Fibroblast of lung (primary cell): ENCODE data around the gene ACTC1.

Experiments
- EZH2 ChIP-seq: IDR thresholded peaks from 2 replicates; pipeline ENCODE4 v1.5.1; 2012; ENCODE audit warnings: low read length, control low read depth, mild to moderate bottlenecking; ENCODE audit errors: missing control alignments
- TF ChIP-seq, protein P1 (sequence below), 2 donors: IDR thresholded peaks in 1 of 2; conservative IDR thresholded peaks in 1 of 2; 1 replicate in 1 of 2; 2 replicates in 1 of 2; pipeline ENCODE4 v1.5.1; 2011 to 2012; ENCODE audit warnings: low read length in 2 of 2, control low read depth in 1 of 2, inconsistent platforms in 1 of 2, low read depth in 1 of 2, mild to moderate bottlenecking in 1 of 2

DNA sequence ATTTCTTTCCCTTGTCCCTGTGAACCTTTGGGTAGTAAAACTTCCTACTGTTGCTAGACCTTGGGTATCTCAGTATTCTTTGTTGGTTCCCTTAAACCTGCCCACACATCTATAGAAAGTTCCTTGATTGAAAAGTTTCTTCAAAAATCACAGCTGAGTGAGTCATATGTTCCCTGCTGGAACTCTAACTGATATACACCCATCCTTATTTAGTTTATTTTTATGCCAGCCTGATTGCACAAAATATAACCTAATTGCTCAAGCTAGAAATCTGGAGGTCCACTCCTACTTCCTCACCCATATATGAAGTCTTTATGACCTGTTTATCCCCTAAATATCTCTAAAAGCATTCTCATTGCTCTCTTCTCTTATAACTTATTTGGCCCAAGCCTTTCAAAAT, 26.8 kb downstream of the ACTC1 start:
- TF ChIP-seq, protein P1, sequence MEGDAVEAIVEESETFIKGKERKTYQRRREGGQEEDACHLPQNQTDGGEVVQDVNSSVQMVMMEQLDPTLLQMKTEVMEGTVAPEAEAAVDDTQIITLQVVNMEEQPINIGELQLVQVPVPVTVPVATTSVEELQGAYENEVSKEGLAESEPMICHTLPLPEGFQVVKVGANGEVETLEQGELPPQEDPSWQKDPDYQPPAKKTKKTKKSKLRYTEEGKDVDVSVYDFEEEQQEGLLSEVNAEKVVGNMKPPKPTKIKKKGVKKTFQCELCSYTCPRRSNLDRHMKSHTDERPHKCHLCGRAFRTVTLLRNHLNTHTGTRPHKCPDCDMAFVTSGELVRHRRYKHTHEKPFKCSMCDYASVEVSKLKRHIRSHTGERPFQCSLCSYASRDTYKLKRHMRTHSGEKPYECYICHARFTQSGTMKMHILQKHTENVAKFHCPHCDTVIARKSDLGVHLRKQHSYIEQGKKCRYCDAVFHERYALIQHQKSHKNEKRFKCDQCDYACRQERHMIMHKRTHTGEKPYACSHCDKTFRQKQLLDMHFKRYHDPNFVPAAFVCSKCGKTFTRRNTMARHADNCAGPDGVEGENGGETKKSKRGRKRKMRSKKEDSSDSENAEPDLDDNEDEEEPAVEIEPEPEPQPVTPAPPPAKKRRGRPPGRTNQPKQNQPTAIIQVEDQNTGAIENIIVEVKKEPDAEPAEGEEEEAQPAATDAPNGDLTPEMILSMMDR (conservative IDR thresholded peaks at IDR 0.05 in 1 of 2, IDR thresholded peaks at IDR 0.05 in 1 of 2; ENCODE audit: low read depth in 1 of 2, low read length in 2 of 2), result no peak
- no peak for TF ChIP-seq EZH2
